HG02938 (cell line): ENCODE results near the gene R3HDM1.

Experiments
- ATAC-seq: cut with Tn5 transposase; IDR thresholded peaks from one replicate; pipeline ENCODE4 v1.9.1; 2021; ENCODE audit warnings: mild to moderate bottlenecking, moderate library complexity; ENCODE audit not compliant: unreplicated experiment

Gene R3HDM1

DNA sequence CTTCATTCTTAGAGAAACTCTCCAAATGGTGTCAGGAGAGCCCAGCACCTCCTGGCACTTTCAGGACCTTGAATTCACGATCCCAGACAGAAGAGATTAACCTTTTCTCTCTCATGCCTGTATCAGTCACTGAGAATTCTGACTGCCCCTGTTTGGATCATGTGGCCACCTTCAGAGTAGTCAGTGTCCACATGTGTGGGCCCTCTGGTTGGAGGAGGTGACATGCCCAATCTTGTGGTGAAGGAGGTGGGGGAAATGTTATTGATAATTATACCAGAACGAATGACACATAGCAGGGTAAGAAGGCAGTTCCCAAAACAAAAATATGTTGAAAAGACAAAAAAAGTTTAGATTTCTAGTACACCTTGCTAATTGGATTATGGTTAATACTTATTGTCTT is 242.0 kb downstream of the R3HDM1 start:
- ATAC-seq: no peak

DNA sequence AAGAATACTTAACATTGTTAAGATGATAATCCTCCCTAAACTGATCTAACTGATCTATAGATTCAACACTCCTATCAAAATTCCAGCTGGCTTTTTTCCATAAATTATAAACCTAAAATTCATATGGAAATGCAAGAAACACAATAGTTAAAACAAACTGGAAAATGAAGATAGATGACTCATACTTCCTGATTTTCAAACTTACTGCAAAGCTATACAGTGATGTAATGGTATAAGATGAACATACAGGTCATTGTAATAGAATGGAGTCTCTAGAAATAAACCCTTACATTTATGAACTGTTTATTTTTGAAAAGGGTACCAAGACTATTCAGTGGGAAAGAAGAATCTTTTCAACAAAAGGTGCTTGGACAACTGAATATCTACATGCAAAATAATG is 242.6 kb downstream of the R3HDM1 start:
- ATAC-seq: no peak
